PC-3 (cell line): ENCODE data around the gene PRLH. TPM values are rescaled to one million over a fixed set of nuclear protein-coding genes. Genes with fewer than 3 reads are reported as not detected.
A peak's percentile ranks its signal among the peaks of the same experiment; 100 is the strongest.

ENCODE experiments used
- ATAC-seq: fragments of 200-7000 bp; cut with Tn5 transposase; 2 replicates; pipeline ENCODE4 v1.9.1; 2020; ENCODE audit warnings: mild to moderate bottlenecking, moderate library complexity
- BruUV-seq: library from RNA; stranded (reverse); fragments of 400-500 nt; replicated peaks from 2 replicates; lab custom pipeline; 2021; lab: Mats Ljungman, UMichigan
- CTCF ChIA-PET: fragments of 300-600 bp; sonication (Branson Sonifier 250); formaldehyde crosslinking; loops from one replicate; lab custom pipeline; 2022; ENCODE audit warnings: antibody characterized with exemption; lab: Charles Lee
- POLR2A ChIA-PET: fragments of 300-600 bp; sonication (Branson Sonifier 250); formaldehyde crosslinking; loops from one replicate; lab custom pipeline; 2022; ENCODE audit warnings: antibody characterized with exemption; ENCODE audit not compliant: unreplicated experiment; lab: Charles Lee
- DNase-seq: peaks from one replicate; pipeline ENCODE4 v3.0.0-alpha.2; 2015
- H2AFZ ChIP-seq: fragments of 300-600 bp; sonication (generic); 2 replicates; pipeline ENCODE4 v1.6.0; 2016; ENCODE audit warnings: antibody characterized with exemption, low read length
- H3F3A ChIP-seq: fragments of 300-600 bp; sonication (generic); one replicate; pipeline ENCODE4 v1.6.0; 2017; ENCODE audit warnings: antibody characterized with exemption, low read length, control low read depth, mild to moderate bottlenecking; ENCODE audit not compliant: unreplicated experiment
- H3K27ac ChIP-seq: fragments of 300-600 bp; sonication (generic); 2 replicates; pipeline ENCODE4 v1.5.1; 2016; ENCODE audit warnings: mild to moderate bottlenecking, low read length
- H3K27me3 ChIP-seq: fragments of 300-600 bp; sonication (generic); 2 replicates; pipeline ENCODE4 v1.6.1; 2016; ENCODE audit warnings: low read length, mixed read lengths
- H3K36me3 ChIP-seq: fragments of 300-600 bp; sonication (generic); 2 replicates; pipeline ENCODE4 v1.6.1; 2016; ENCODE audit warnings: low read depth, mixed run types, low read length, mixed read lengths
- H3K4me1 ChIP-seq: fragments of 300-600 bp; sonication (generic); 2 replicates; pipeline ENCODE4 v1.5.1; 2016; ENCODE audit warnings: low read length; ENCODE audit not compliant: insufficient read depth
- H3K4me2 ChIP-seq: fragments of 300-600 bp; sonication (generic); 2 replicates; pipeline ENCODE4 v1.6.0; 2016; ENCODE audit warnings: low read length
- H3K4me3 ChIP-seq: fragments of 300-600 bp; sonication (generic); 2 replicates; pipeline ENCODE4 v1.5.1; 2016; ENCODE audit warnings: mild to moderate bottlenecking, low read length, mixed read lengths
- H3K79me2 ChIP-seq: fragments of 300-600 bp; sonication (generic); 2 replicates; pipeline ENCODE4 v1.6.1; 2017; ENCODE audit warnings: low read length, mixed read lengths
- H3K9ac ChIP-seq: fragments of 300-600 bp; sonication (generic); 2 replicates; pipeline ENCODE4 v1.6.0; 2016; ENCODE audit warnings: mild to moderate bottlenecking, low read length
- H3K9me2 ChIP-seq: fragments of 300-600 bp; sonication (generic); replicated peaks from 2 replicates; pipeline ENCODE4 v1.6.1; 2016; ENCODE audit warnings: mixed run types, low read length, mixed read lengths
- H3K9me3 ChIP-seq: fragments of 300-600 bp; sonication (generic); 2 replicates; pipeline ENCODE4 v1.6.1; 2016; ENCODE audit warnings: low read length, mixed read lengths
- H4K20me1 ChIP-seq: fragments of 300-600 bp; sonication (generic); 2 replicates; pipeline ENCODE4 v1.6.1; 2016; ENCODE audit warnings: low read length, mixed read lengths
- EZH2 ChIP-seq: fragments of 300-600 bp; sonication (generic); IDR thresholded peaks from one replicate; pipeline ENCODE4 v1.6.1; 2017; ENCODE audit warnings: antibody characterized with exemption, mild to moderate bottlenecking, low read length; ENCODE audit not compliant: unreplicated experiment
- EZH2phosphoT487 ChIP-seq: fragments of 300-600 bp; sonication (generic); IDR thresholded peaks from 2 replicates; pipeline ENCODE4 v1.6.1; 2018; ENCODE audit warnings: mild to moderate bottlenecking, antibody characterized with exemption, low read length, borderline replicate concordance
- intact Hi-C: fragments of 100-400 bp; cut with micrococcal nuclease; formaldehyde crosslinking; loops from 2 replicates; pipeline ENCODE4 v1.9.0; 2023
- total RNA-seq: library from RNA; depleted of rRNA; stranded (reverse); fragments of >200 nt; gene quantifications from 2 replicates; pipeline ENCODE4 v1.2.3, GENCODE V29; 2014
- TF ChIP-seq, protein P1 (sequence below): fragments of 300-600 bp; sonication (generic); conservative IDR thresholded peaks from 2 replicates; pipeline ENCODE4 v1.5.1; 2017; ENCODE audit warnings: antibody characterized with exemption, low read depth, mild to moderate bottlenecking, low read length

PRLH gene
- total RNA-seq, 1 experiment from 2014 or later, result not detected

DNA sequence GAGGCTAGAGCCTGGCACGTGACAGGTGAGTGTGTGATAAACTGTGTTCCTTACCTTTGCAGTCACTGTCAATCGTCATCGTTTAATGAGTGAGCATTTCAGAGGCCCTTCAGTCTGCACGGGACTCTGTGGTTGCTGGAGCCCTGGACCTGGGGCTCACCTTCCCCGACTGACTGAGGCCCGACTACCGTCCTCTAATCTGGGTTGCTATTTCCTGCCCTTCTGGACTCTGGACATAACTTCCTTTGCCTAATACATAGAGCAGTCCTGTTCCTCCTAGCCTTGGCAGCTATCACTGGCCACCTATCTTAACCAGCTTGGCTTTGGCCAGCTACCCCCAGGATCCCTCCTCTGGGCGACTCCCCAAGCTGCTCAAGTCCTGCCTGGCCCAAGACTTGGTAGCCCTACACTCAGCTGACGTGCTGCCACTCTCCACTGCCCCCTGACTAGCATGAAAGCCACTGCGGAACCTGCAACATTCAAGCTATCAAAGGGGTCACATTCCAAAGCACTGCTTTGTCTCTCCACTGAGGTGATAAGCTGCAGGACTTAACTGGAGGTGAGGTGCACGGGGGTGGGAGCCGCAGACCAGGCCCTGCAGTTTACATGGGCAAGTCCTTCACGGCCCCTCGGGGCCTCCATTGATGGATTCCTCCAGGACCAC, 35.2 kb downstream of the PRLH start:
- Histone ChIP-seq H3K4me1 (0 out of 2 replicates have a peak, but pooled peaks cover 4% of the 10 kb centered on the region), H3K36me3 (no peaks in the 10 kb centered on the region), H4K20me1 (no peaks in the 10 kb centered on the region), H3K4me3 (no peak overlapping the region), H3K9me3 (no peaks in the 10 kb centered on the region), H3K9me2 (no peaks in the 10 kb centered on the region), H2AFZ (no peak overlapping the region), H3F3A (no peaks in the 10 kb centered on the region), H3K27ac (no peak overlapping the region), H3K4me2 (no peak overlapping the region), H3K27me3 (no peaks in the 10 kb centered on the region), H3K9ac (no peak overlapping the region), H3K79me2 (no peaks in the 10 kb centered on the region)
- no TSS peak for BruUV-seq
- ATAC-seq, result no peak
- TF ChIP-seq, protein P1, sequence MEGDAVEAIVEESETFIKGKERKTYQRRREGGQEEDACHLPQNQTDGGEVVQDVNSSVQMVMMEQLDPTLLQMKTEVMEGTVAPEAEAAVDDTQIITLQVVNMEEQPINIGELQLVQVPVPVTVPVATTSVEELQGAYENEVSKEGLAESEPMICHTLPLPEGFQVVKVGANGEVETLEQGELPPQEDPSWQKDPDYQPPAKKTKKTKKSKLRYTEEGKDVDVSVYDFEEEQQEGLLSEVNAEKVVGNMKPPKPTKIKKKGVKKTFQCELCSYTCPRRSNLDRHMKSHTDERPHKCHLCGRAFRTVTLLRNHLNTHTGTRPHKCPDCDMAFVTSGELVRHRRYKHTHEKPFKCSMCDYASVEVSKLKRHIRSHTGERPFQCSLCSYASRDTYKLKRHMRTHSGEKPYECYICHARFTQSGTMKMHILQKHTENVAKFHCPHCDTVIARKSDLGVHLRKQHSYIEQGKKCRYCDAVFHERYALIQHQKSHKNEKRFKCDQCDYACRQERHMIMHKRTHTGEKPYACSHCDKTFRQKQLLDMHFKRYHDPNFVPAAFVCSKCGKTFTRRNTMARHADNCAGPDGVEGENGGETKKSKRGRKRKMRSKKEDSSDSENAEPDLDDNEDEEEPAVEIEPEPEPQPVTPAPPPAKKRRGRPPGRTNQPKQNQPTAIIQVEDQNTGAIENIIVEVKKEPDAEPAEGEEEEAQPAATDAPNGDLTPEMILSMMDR, result 0 out of 2 replicates have a peak, but pooled peaks have one; percentile 10
- TF ChIP-seq EZH2phosphoT487, result no peak
- no peak for TF ChIP-seq EZH2
- POLR2A ChIA-PET, result no interaction called here
- no peak for DNase-seq
- CTCF ChIA-PET, result no interaction called here
- intact Hi-C loops, result loop anchor here (10.0 kb wide), 1 partner anchor 133 kb away; no protein-coding TSS in a partner anchor

DNA sequence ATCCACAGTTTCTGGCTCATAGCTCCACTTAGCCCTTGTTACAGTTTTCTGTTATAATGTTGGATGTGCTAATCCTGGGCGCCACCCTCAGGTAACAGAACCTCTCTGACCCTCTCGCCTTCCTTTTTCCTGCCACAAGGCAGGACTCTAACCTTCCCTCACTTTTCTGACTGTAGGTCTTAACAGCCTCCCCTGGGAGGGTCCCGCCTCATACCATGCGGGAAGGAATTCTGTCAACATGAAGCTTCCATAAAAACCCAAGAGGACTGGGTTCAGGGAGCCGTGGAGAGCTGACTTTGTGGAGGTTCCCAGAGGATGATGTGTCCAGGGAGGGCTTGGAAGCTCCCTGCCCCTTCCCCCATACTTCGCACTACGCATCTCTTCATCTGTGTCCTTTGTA, 36.0 kb downstream of the PRLH start:
- no peaks in the 10 kb centered on the region for H3K79me2 ChIP-seq
- H3F3A ChIP-seq, result no peaks in the 10 kb centered on the region
- no peak overlapping the region for H3K4me2 ChIP-seq
- POLR2A ChIA-PET, result no interaction called here
- no peak overlapping the region for H2AFZ ChIP-seq
- BruUV-seq, result no TSS peak
- intact Hi-C loops, result loop anchor here (10.0 kb wide), 1 partner anchor 132 kb away; no protein-coding TSS in a partner anchor
- 0 out of 2 replicates have a peak, but pooled peaks cover 4% of the 10 kb centered on the region for H3K4me1 ChIP-seq
- no peak for TF ChIP-seq EZH2
- no peaks in the 10 kb centered on the region for H4K20me1 ChIP-seq
- no peak overlapping the region for H3K27ac ChIP-seq
- no peak for DNase-seq
- no peaks in the 10 kb centered on the region for H3K27me3 ChIP-seq
- no peaks in the 10 kb centered on the region for H3K36me3 ChIP-seq
- H3K9ac ChIP-seq, result no peak overlapping the region
- CTCF ChIA-PET, result no interaction called here
- no peak for ATAC-seq
- H3K9me2 ChIP-seq, result no peaks in the 10 kb centered on the region
- H3K9me3 ChIP-seq, result no peaks in the 10 kb centered on the region
- no peak overlapping the region for H3K4me3 ChIP-seq

DNA sequence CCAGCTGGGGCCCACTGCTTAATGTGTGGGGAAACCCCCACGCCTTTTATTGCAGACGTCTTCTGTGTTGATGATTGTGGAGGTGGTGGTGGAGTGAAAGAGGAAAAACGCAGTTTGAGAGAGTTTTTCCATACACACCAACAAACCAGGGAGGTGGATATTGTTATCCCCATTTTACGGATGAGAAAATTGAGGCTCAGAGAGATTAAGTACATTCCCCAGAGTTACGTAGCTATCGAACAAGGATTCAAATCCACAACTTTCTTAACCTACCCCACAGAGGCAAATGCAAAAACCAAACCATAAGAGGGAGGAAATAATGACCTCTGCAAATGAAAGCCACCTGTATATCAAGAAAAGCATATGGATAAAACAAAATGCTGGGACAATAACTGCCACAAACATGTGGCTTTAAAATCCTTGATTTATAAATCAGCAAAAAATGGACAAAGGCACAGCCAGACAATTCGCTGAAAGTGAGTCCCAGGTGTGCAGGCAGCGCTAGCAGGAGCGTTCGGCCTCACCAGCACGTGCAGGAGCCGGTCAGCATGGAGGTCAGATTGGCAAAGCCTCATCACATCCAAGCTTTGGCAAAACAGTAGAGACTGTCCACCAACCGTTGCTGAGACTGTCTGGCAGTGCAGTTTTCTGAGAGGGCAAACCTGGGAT, 36.8 kb downstream of the PRLH start:
- no peak for ATAC-seq
- Histone ChIP-seq H3K4me1 (0 out of 2 replicates have a peak, but pooled peaks cover 4% of the 10 kb centered on the region), H3K4me2 (peak overlapping the region; percentile 22; the same call in 1 of the 2 replicates), H3K27ac (no peak overlapping the region), H4K20me1 (no peaks in the 10 kb centered on the region), H3K79me2 (no peaks in the 10 kb centered on the region), H2AFZ (peak overlapping the region; percentile 56), H3F3A (no peaks in the 10 kb centered on the region), H3K4me3 (no peak overlapping the region), H3K9me2 (no peaks in the 10 kb centered on the region), H3K36me3 (no peaks in the 10 kb centered on the region), H3K9me3 (no peaks in the 10 kb centered on the region), H3K27me3 (no peaks in the 10 kb centered on the region), H3K9ac (no peak overlapping the region)
- ChIA-PET CTCF (no interaction called here), POLR2A (no interaction called here)
- no peak for DNase-seq
- intact Hi-C loops, result loop anchor here (10.0 kb wide), 1 partner anchor 132 kb away; no protein-coding TSS in a partner anchor
- BruUV-seq, result no TSS peak
- TF ChIP-seq, protein P1, result no peak
- TF ChIP-seq EZH2 (no peak), EZH2phosphoT487 (no peak)
